K562 (cell line): ENCODE measurements around the gene KIAA0319L. TPM values are rescaled to one million over a fixed set of nuclear protein-coding genes. Genes with fewer than 3 reads are reported as not detected.
A peak's percentile ranks its signal among the peaks of the same experiment; 100 is the strongest.

Source experiments
- KAT7 ChIP-seq: sonication (generic); formaldehyde crosslinking; IDR thresholded peaks from 2 replicates; pipeline ENCODE4 v1.8.0; 2022; ENCODE audit warnings: missing genetic modification reagents, mild to moderate bottlenecking, borderline replicate concordance
- MTA1 ChIP-seq: fragments of 450-650 bp; IDR thresholded peaks from 2 replicates; pipeline ENCODE4 v1.6.1; 2017; ENCODE audit warnings: borderline replicate concordance
- RREB1 ChIP-seq: fragments of 250-450 bp; sonication (Bioruptor Pico); IDR thresholded peaks from 2 replicates; pipeline ENCODE4 v1.4.0; 2020
- ZNF57 ChIP-seq: fragments of 450-650 bp; formaldehyde crosslinking; IDR thresholded peaks from 2 replicates; pipeline ENCODE4 v1.4.0; 2020; ENCODE audit warnings: mild to moderate bottlenecking, moderate library complexity
- ZNF695 ChIP-seq: fragments of 450-650 bp; formaldehyde crosslinking; IDR thresholded peaks from 2 replicates; pipeline ENCODE4 v1.4.0; 2020; ENCODE audit warnings: mild to moderate bottlenecking, moderate library complexity
- polyA plus RNA-seq, 8 experiments: library from polyadenylated mRNA; depleted of rRNA in 4 of 8; stranded (reverse) in 5 of 8; unstranded in 3 of 8; fragments of >200 nt; fragmentation: Nextera tagmentation in 2 of 8; fragmentation: Illumina TruSeq in 1 of 8; extraction: Ambion mirVana in 2 of 8; extraction: Trizol in 1 of 8; gene quantifications; 2 replicates each; pipeline versions ENCODE4 v1.2.1 to v1.2.3, GENCODE V29; 2011 to 2014; ENCODE audit warnings: inconsistent platforms in 1 of 8, missing spikeins in 1 of 8
- total RNA-seq, 7 experiments: library from RNA; depleted of rRNA in 6 of 7; stranded (reverse); fragments of >200 nt in 6 of 7; fragmentation: Illumina TruSeq in 2 of 7; extraction: Trizol in 2 of 7; gene quantifications; 2 replicates each; pipeline versions ENCODE4 v1.2.1 to v1.2.3, GENCODE V29; 2011 to 2021; ENCODE audit warnings: low replicate concordance in 1 of 7

KIAA0319L gene
- total and polyA plus RNA-seq, 9 of the 15 experiments (the other 6 are each of a cell fraction or from before 2014, with no cell fraction given) = 2.4 to 51.7 (median 27.4) TPM

GRCh38 chr1:35557611-35558373 is 589 bp upstream of the KIAA0319L start, which contains the start of gene NCDN (continued):
- TF ChIP-seq RREB1 = peak; percentile 5; the same call in 1 of the 2 replicates
- no peak for TF ChIP-seq ZNF57 (CRISPR knock-in tag)
- no peak for TF ChIP-seq ZNF695 (CRISPR knock-in tag)
- no peak; the same call in 1 of the 2 replicates for TF ChIP-seq KAT7 (CRISPR knock-in tag)
- TF ChIP-seq MTA1 = peak; percentile 86
